Activated naive CD4-positive, alpha-beta T cell (primary cell): ENCODE results near the gene PID1.

Experiments
- DNase-seq, 4 experiments: peaks; one replicate each; lab custom pipeline; 2025; lab: John Stamatoyannopoulos, UW

PID1 gene, protein sequence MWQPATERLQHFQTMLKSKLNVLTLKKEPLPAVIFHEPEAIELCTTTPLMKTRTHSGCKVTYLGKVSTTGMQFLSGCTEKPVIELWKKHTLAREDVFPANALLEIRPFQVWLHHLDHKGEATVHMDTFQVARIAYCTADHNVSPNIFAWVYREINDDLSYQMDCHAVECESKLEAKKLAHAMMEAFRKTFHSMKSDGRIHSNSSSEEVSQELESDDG

DNA sequence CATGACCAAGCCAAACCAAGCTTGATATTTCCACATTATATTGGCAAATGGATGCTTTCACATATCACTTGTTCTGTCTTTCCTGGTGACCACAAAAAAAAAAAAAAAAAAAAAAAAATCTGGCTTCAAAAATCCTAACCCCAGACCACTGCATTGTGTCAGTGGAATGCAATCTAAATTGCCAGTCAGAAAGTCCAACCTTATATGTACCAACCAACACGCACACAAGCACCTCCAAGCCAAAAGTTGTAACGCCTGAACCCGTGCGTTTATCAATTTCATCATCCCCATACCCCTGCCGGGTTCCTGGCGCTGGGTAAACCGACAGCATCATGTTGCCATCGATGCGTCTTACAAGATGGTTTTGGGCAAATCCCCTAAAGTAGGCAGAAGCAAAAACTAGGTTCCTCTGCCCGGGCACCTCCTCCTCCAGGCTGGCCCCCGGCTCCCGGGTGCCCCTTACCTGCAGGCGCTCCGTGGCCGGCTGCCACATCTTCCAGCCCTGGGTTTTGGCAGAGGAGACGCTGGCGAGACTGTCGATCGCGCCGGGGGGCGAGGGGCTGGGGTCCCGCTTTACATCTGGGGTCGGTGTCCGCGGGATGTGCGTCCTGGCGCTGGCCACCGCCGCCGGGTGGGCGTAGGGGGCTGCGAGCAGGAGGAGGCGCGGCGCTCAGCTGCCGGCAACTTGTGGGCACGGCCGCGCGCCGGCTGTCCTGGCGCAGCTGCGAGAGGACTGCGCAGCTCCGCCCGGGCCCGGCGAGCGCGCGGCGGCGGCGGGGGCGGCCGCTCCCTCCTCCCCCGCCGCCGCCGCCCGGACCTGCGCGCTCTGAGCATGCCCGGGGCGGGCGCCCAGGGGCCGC, at the start of gene PID1:
TSS of gene PID1 (minus strand) at position 737 of the 860 bp plus-strand sequence. CDS start at position 493, 244 bp downstream.
- DNase-seq: no peak

DNA sequence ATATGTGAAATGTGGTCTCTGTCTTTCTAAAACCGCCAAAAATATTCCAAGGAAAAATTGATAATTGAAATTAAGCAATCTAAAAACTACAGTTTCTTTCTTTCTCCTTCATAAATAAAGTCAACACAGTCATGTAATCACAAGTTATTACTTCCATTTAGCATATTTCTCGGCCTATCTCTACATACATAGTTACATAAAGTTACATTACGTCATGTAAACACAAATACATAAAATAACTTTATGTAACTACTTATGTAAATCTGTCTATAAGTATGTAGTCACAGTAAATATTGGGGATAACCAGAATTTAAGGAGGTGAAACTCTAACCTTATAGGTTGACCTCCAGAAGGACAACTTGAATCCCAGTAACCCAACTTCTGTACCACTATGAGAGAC, 48.5 kb upstream of the PID1 start:
- DNase-seq: no peak

DNA sequence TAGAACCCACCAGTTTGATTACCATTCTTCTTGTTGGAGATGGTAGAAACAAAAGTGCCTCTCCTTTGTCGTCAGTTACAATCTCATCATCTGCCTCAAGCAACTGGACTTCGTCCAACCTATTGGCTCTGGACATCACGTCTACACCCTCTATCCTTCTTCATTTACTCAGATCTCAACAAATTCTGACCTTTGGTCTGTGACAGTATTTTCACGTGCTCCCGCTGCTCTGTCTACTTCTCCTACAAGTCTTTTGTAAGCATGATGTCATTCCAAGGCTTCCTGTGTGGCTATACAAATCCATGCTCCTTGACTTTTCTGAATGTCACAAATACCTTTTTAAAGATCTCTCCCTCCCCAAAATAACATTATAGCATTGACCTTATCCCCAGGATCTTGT, 43.0 kb upstream of the PID1 start:
- no peak for DNase-seq

DNA sequence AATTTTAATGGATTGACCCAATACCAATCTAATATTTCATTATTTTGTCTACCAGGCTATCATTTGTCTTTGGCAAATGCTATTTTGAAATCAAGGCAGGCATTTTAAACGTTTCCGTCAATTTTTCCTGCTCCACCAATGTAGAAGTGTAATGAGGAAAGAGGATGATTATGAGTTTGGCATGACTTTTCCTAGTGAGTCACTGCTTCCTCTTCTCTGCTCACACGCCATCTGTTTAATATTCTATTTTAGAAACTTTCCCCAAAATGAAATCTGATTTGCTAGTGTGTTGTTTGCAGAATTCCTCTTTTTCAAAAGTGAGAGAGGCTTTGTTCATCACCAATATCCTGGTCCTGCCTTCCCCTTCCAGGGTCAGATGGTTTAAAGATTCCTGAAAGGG, 42.5 kb upstream of the PID1 start:
- no peak for DNase-seq

DNA sequence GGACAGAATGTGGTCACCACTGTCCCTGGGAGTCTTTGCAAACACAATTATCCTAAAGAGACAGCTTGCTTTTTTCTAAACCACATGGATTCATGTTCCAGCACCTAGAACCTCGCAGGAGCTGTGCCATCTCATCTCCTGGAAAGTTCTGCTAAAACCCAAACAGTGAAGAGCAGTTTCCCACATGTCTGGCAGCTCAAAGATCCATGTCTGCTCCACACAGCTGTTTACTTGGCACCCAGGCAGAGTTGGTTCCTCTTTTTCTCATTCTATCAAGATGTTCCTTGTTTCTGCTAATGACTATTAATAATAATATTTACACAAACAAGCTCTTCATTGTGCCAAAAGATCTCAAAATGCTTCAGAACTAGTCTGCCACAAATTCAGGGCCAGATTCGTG, 30.1 kb upstream of the PID1 start:
- no peak for DNase-seq

DNA sequence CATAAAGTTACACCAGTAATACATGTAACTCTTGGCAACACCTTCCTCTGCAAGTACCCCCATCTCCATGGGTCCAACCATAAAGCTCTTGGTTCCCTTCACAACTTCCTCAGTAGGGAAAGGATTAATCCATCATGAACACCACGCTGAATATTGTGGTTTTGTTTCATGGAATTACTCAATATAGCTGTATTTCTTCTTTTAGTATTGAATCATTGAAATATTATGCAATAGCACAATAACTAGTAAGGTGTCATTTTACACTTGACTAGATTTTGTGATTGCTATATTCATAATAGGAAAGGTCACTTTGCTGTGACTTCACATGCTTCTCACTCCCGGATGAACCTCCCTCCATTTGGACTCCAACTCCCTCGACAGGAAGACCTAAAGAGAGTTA, 29.7 kb upstream of the PID1 start:
- DNase-seq: no peak

DNA sequence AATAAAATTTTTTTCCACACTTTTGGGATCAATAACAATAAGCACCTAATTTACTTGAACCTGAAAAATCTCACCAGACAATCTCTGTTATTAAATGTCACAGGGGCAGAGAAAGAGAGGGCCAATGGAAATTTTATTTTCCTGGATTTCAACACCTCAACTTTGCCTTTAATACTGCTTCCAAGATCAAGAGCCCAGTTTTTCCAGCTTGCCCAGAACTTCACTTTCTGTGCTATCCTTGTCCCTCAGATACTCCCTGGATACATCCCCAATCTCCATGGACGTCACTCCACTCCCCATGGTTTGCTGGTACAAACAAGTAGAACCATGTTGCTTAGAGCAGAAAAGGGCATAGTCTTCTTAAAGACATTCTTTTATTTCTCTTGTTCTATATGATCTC, 29.3 kb upstream of the PID1 start:
- DNase-seq: no peak

DNA sequence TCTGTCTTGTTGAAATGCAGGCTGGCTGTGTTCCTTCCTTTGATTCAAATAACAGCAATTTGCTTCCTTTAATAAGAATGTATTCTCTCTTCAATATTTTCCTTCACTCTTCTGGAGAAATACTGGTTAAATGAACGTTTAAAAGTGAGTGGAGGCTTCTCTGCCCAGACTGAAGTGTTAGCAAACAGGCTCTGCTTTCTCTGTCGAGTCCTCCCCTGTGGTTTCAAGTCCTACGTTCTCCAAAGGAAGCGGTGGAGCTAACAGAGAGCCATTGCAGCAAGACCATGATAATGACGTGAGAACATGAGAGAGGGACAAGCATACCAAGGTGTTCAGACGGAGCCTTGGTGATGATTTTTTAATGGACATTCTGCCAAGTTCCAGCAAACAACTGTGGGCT, 26.2 kb upstream of the PID1 start:
- DNase-seq: no peak

DNA sequence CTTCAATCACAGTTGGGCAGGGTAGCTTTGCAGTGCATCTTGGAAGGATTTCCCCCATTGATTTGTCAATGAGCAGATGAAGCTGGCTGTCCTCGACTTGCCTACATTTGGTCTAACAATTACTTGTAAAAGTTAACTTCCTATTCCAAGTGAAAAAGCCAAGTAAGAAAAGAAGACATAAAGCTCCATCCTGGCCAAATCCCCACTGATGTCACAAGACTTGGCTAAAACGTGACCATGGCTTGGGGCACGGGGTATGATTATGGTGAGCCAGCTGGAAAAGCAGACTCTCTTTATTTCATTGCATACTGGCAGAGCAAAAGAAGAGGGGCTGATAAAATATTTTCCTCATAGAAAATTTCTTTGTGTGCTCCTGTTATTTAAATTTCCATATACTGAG, 25.4 kb upstream of the PID1 start:
- no peak for DNase-seq

DNA sequence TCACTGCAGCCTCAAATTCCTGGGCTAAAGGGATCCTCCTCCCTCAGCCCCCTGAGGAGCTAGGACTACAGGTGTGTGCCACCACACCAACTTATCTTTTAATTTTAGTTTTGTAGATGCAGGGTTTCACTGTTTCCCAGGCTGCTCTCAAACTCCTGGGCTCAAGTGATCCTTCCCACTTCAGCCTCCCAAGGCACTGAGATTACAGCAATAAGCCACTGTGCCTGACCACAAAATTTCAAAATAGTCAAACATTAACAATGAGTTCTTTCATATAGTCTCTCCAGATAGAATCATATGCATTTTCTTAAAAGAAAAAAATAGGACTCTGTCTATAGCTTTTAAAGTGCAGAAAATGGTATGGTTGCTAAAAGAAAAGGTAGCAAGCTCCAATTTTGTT, 24.9 kb upstream of the PID1 start:
- DNase-seq: no peak

DNA sequence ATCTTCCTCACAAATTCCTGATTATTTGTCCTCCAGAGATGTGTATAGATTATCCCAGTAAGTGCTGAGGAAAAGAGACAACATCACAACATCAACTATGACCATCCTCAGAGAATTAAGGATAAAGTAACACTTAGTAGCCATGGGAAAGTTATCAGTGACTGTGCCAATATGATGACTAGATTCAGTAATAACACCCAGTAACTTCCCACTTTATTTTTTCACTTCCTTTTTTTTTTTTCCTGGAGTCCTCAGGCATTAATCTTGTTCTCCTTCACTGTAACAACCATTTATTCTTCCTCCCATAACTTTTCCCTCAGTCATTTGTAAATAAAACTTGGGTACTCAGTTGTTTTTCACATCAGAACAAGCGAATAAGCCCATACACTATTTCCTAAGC, 16.7 kb upstream of the PID1 start:
- DNase-seq: no peak

DNA sequence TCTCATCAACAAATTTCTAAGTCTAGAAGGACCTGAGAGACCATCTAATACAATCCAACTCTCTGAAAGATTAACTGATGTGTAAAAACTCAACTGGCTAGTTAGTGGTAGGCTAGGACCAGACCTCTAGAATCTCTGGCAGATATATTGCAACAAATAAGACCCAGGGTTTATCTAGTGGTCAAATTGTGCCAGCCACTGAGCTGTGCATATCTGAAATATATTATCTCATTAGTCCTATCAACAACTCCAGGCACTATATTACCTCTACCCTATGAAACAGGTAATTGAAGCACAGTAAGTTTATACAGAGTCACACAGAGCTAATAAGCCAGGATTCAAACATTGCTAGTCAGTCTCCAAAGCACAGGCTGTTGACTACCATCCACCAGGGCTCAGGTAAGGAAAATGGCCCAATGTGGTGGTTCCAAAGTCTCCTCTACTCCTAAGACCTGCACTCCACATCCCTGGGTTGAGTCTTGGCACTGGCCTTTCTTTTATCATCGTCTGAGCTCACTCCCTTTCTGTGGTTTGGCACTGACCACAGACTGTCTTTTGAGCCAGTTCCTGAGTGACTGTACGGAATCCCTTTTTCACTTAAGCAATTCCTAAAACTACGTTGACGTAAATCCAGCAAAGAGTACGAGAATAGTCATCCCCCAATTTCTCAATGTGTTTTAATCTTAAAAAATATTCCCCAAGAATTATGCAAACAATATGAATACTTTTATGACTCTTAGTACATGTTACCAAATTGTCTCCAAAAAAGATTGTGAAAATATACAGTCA, 11.9 kb upstream of the PID1 start:
- no peak for DNase-seq

DNA sequence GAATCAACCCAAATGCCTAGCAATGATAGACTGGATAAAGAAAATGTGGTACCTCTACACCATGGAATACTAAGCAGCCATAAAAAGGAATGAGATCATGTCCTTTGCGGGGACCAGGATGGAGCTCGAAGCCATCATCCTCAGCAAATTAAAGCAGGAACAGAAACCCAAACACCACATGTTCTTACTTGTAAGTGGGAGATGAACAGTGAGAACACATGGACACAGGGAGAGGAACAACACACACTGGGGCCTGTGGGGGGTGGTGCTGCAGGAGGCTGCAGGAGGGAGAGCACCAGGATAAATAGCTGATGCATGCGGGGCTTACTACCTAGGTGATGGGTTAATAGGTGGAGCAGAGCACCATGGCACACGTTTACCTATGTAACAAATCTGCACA, 8.4 kb upstream of the PID1 start:
- DNase-seq: no peak

DNA sequence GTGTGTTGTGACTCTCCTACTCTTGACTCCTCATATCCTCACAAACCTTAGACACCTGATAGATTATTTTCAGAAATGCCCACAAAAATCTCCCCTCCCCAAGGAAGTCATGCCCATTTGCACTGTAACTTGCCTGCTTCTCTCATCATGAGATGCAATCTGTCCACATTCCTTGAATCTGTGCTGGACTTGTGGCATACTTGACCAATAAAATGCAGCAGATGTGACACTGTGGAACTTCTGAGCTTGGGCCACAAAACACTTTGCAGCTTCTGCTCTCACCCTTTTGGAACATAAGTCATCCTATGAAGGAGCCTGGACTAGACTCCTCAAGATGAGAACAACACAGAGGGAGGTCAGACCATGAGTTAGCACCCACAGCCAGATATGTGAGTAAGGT, 4.4 kb upstream of the PID1 start:
- no peak for DNase-seq

DNA sequence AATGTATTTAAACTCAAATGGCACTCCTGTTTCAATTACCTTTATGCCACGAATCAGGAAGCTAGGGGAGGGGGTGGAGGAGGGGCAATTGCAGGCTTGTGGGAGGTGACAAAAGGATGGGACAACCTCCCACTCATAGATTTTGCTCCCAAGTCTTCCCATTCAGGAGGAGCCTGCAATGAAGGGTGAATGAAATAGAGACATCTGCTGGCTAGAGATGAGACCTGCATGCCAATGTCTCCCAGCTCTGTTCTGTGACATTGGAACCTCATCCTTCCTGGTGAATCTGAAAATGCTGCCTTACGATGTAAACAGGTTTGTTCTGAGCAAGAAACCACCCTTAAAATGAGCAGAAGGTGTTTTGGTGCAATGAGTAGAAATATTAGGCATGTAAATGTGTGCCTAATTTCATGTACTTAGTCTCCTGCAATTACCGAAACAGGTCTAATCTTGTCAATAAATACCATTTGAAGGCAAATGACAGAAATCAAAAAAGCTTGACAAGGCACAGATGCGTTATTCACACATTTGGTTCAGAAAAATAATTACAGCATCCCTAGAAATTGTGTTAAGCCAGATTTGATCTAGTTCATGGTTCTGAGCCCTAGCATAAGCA, 2.7 kb upstream of the PID1 start:
- DNase-seq: no peak

DNA sequence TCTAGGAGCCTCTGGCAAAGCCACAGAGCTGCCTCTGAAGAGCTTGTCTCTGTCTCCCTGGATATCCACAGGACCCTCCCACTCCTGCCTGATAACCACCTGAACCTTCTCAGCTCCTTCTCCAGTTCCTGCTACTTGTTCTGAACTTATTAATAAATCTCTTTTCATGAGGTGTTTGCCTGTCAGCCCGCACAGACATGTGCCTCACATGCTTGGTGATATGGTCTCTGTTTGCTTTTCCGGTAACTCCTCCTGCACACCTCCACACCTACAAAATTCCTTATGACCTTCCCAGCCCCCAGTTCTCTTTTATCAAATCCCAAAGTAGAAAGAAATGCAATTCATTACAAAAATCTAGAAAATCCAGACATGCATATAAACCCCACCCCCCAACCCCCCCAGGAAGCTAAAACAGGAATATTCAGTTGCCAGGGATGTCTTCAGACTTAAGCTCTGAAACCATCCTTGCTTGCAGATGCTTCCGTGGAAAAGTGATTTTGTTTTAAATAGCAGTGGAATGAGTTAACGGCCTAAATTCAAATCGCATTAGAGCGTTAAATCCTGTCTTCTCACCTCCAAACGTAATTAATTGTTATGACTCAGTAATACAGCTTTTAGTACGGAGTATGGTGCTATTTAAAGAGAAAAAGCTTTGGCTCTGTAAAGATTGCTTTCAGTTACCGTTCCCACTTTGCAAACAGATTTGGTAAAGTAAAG, 2.1 kb upstream of the PID1 start:
- DNase-seq: no peak

DNA sequence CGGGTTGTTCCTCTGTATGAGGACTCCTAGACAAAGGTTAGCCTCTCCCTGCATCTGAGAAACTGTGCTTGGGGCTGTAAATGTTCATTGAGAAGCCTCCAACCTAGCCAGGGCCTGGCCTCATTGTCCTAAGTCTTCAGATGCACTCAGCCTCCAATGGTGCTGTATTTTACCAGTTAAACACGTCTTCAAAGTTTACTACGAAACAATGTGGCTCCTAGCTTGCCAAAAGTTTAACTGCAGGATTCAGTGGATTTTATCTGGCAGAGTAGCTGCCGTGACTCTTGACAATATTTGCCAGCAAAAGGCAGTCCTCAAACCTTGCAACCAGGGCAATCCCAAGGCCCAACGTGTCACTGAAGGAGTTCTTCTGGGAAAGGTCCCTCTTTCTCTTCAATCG, 1.1 kb downstream of the PID1 start:
- DNase-seq: no peak

DNA sequence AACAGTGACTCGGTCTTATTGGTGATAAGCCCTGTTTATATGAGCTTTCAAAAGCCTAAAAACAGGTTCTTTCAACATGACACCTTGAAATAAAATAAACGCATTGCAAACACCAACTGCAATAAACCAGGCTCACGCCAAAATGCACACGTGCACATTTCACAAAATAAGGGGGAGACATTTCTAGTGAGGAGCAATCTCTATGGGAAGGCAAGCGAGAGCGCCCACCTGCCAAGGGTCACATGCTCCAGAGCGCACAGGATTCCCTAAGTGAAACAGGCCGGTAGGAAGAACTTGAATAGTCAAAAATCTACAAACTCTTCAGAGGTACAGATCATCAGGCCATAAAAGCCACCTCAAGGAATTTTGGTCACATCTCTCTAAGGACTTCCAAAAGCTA, 1.9 kb downstream of the PID1 start:
- DNase-seq: no peak

DNA sequence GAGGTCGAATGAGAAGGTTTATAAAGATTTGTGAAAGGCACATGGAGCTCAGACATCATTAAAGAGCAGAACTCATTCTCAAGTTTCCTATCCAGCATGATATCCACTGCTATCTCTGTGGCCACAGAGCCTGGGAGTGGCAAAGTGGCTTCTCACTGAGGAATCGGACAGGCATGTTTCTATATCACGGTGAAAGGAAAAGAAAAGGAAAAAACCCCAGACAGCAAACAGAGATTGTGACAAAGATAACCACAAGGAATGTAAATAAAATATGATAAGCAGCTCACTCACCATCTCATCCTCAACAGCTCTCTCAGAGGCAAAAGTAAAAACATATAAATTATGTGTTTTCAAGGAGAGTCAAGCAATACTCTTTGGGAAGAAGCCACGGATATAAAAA, 2.5 kb downstream of the PID1 start:
- DNase-seq: no peak

DNA sequence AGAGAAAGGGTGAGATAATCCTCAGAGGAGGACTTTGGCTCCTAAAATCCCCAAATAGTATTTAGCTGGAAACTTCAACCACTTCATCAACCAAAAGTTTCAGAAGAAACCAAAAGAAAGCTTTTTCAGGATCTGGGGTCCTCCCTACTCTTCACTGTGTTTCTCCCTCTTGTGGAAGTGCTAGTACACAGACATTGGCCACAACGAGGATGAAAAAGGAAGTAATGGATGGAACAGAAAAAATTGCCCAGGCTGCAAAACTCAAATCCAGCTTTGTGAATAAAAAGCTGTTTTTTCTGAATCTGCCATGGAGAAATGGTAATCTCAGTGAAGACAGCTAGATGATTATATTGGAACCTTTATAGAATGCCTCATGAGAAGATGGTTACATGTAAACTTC, 4.0 kb downstream of the PID1 start:
- no peak for DNase-seq

DNA sequence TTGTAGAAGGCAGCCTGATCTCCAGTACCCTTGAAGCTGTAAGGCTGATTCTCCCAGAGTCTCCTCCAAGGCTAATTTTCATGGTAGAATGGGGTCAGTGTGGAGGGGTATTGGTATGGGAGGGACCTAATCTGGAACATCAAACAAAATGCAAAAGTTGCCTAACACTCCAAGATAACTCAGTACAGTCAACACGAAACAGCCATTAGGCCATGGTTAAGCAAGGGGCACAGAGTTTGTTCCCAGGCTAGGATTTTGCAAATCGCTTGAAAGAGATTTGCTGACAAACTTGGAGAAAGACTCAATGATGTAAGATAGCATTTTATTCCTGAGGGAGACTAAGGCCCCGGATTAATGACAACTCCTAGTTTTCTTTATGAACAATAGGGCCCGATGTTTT, 5.4 kb downstream of the PID1 start:
- DNase-seq: no peak

DNA sequence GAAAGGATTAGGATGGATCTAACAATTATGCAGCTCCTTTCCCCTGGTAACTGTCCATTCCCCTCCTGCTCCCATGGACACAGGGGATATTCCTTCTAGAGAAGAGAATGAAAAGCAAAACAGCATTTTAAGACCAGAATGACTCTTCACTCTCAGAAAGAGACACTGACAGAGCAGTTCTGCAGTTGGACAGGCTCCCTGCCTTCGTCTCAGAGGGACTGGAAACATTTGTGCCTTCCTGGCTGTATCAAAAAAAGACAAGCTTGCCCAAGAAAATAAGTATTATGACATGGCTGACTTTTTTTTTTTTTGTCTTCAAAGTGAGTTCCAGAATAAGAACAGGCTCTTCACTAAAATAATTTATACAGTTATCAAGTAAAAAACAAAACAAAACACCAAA, 9.5 kb downstream of the PID1 start:
- DNase-seq: no peak
